Breast epithelium (tissue), 3 donors: ENCODE data around the gene SLC35G3.

Experiments used
- CTCF ChIP-seq, 3 donors: fragments of 450-650 bp; IDR thresholded peaks; one replicate each; pipeline ENCODE4 v1.5.1; 2016 to 2017; ENCODE audit warnings: antibody characterized with exemption in 3 of 3, mild to moderate bottlenecking in 3 of 3, moderate library complexity in 3 of 3
- POLR2A ChIP-seq: fragments of 450-650 bp; IDR thresholded peaks from one replicate; pipeline ENCODE4 v1.6.1; 2016; ENCODE audit warnings: antibody characterized with exemption, mild to moderate bottlenecking, moderate library complexity

- TF ChIP-seq CTCF (IDR thresholded peaks at IDR 0.05) (no peak), POLR2A (no peak)
These were observed 32.9 kb downstream of the SLC35G3 start for GRCh38 chr17:35161281-35161761.
